Sigmoid colon (tissue), 4 donors: ENCODE data around the gene ENKD1.

Experiments used
- CTCF ChIP-seq, 4 experiments: fragments of 450-650 bp in 3 of 4; fragments of 200-600 bp in 1 of 4; IDR thresholded peaks; one replicate each; pipeline ENCODE4 v1.5.1; 2016 to 2019; ENCODE audit warnings: antibody characterized with exemption in 4 of 4, mild to moderate bottlenecking in 3 of 4, moderate library complexity in 2 of 4
- EP300 ChIP-seq, 4 donors: sonication (generic); formaldehyde crosslinking; IDR thresholded peaks; one replicate each; pipeline ENCODE4 v1.6.1; 2017; ENCODE audit warnings: antibody characterized with exemption in 4 of 4
- POLR2A ChIP-seq, 2 donors: fragments of 450-650 bp; IDR thresholded peaks; one replicate each; pipeline ENCODE4 v1.6.1; 2016; ENCODE audit warnings: antibody characterized with exemption in 2 of 2, mild to moderate bottlenecking in 2 of 2, moderate library complexity in 2 of 2
- POLR2AphosphoS5 ChIP-seq, 4 donors: sonication (generic); formaldehyde crosslinking; IDR thresholded peaks; one replicate each; pipeline ENCODE4 v1.6.1; 2017; ENCODE audit warnings: antibody characterized with exemption in 4 of 4

- TF ChIP-seq POLR2A (IDR thresholded peaks at IDR 0.05) (no peak), CTCF (IDR thresholded peaks at IDR 0.05) (no peak), POLR2AphosphoS5 (IDR thresholded peaks at IDR 0.05) (no peak), EP300 (IDR thresholded peaks at IDR 0.05) (no peak)
These were observed 34.0 kb downstream of the ENKD1 start for GRCh38 chr16:67632415-67633172.
